ENCODE measurements around the gene TMEM108. TPM values are rescaled to one million over a fixed set of nuclear protein-coding genes. Genes with fewer than 3 reads are reported as not detected.

Gene TMEM108
- polyA plus RNA-seq, 1 donor (not counting 4 experiments of a cell fraction or from before 2014, with no cell fraction given), result not detected

DNA sequence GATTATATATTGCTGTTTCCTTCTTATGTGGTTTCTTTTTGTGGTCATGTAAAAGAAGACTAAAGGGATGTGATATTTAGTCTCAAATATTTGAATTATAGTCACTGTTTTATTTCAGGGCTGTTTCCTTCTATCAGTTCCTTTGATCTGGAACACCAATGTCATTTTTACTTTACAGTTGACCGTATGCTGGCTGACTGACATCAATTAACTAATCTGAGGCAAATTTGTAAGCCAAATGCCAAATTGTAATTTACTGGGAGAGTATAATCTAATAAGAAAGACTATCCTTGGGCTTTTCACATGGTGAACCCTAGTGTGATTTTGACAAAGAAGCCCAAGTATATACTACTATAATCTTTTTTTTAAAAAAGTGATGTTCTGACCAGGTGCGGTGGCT lies 87.6 kb downstream of the TMEM108 start:
- no peak overlapping the region for H2AFZ ChIP-seq (ENCODE audit: control insufficient read depth, low read length)
- no peak overlapping the region for H3K9ac ChIP-seq (ENCODE audit: control insufficient read depth, extremely low read depth, insufficient read depth, low read length)
- no peak for FAIRE-seq
- H3K9me1 ChIP-seq (ENCODE audit: control insufficient read depth, extremely low read depth, insufficient read depth, low read length), result no peaks in the 10 kb centered on the region
- H4K20me1 ChIP-seq (ENCODE audit: control insufficient read depth, extremely low read depth, insufficient read depth, low read length), result no peaks in the 10 kb centered on the region
- H3K36me3 ChIP-seq (ENCODE audit: control insufficient read depth in 2 of 2, extremely low read depth in 1 of 2, insufficient read depth in 2 of 2, low read length in 2 of 2), result no peaks in the 10 kb centered on the region
- TF ChIP-seq EZH2 (IDR thresholded peaks at IDR 0.05; ENCODE audit: low read length), result no peak
- TF ChIP-seq, protein P1, sequence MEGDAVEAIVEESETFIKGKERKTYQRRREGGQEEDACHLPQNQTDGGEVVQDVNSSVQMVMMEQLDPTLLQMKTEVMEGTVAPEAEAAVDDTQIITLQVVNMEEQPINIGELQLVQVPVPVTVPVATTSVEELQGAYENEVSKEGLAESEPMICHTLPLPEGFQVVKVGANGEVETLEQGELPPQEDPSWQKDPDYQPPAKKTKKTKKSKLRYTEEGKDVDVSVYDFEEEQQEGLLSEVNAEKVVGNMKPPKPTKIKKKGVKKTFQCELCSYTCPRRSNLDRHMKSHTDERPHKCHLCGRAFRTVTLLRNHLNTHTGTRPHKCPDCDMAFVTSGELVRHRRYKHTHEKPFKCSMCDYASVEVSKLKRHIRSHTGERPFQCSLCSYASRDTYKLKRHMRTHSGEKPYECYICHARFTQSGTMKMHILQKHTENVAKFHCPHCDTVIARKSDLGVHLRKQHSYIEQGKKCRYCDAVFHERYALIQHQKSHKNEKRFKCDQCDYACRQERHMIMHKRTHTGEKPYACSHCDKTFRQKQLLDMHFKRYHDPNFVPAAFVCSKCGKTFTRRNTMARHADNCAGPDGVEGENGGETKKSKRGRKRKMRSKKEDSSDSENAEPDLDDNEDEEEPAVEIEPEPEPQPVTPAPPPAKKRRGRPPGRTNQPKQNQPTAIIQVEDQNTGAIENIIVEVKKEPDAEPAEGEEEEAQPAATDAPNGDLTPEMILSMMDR (optimal IDR thresholded peaks at IDR 0.05 in 1 of 3, IDR thresholded peaks at IDR 0.05 in 1 of 3, conservative IDR thresholded peaks at IDR 0.05 in 1 of 3; ENCODE audit: extremely low read depth in 1 of 3, insufficient read depth in 2 of 3, low read length in 3 of 3), result no peak
- no peak overlapping the region for H3K27ac ChIP-seq (ENCODE audit: control insufficient read depth, insufficient read depth, low read length)
- peaks cover 3% of the 10 kb centered on the region for H3K4me1 ChIP-seq (ENCODE audit: control insufficient read depth, extremely low read depth, insufficient read depth, low read length)
- no peaks in the 10 kb centered on the region for H3K79me2 ChIP-seq (ENCODE audit: control insufficient read depth, insufficient read depth, low read length)
- no peak for DNase-seq (ENCODE audit: low read depth, low spot score)
- H3K4me2 ChIP-seq (ENCODE audit: control insufficient read depth, extremely low read depth, insufficient read depth, low read depth, low read length), result no peak overlapping the region
- no peak overlapping the region for H3K4me3 ChIP-seq (ENCODE audit: control insufficient read depth in 2 of 3, extremely low read depth in 1 of 3, insufficient read depth in 2 of 3, low read depth in 1 of 3, low read length in 3 of 3)
- dilution Hi-C loops (cut with MboI; ENCODE audit: extremely low pct_ligation_motif_present, low sequenced_read_pairs), result no loop called here
- no peaks in the 10 kb centered on the region for H3K9me3 ChIP-seq (ENCODE audit: control insufficient read depth, low read depth, low read length)
- H3K27me3 ChIP-seq (ENCODE audit: control insufficient read depth, extremely low read depth, insufficient read depth, low read length), result no peaks in the 10 kb centered on the region

DNA sequence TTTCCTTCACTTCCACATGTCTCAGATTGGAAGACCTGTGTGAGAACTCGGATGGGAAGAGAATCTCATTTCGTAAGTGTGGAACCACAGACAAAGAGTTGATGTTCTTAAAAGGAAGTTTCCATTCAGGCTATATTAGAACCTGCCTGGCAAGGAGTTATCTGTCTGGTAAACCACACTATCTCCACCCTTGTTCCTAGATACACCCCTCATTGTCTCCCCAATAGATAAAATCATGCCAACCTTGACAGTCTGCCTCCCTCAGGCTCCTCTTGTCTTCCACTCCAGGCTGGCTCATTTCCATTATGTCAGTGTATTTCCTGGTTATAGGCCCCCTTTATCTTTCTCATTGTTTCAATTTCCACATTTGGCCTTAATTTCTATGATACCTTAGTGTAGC lies 89.2 kb downstream of the TMEM108 start:
- Histone ChIP-seq H3K9me3 (ENCODE audit: control insufficient read depth, low read depth, low read length) (no peaks in the 10 kb centered on the region), H4K20me1 (ENCODE audit: control insufficient read depth, extremely low read depth, insufficient read depth, low read length) (no peaks in the 10 kb centered on the region), H3K27me3 (ENCODE audit: control insufficient read depth, extremely low read depth, insufficient read depth, low read length) (no peaks in the 10 kb centered on the region), H3K9me1 (ENCODE audit: control insufficient read depth, extremely low read depth, insufficient read depth, low read length) (no peaks in the 10 kb centered on the region), H3K36me3 (ENCODE audit: control insufficient read depth in 2 of 2, extremely low read depth in 1 of 2, insufficient read depth in 2 of 2, low read length in 2 of 2) (no peaks in the 10 kb centered on the region), H3K4me2 (ENCODE audit: control insufficient read depth, extremely low read depth, insufficient read depth, low read depth, low read length) (peak overlapping the region; percentile 8), H3K4me3 (ENCODE audit: control insufficient read depth in 2 of 3, extremely low read depth in 1 of 3, insufficient read depth in 2 of 3, low read depth in 1 of 3, low read length in 3 of 3) (no peak overlapping the region), H3K4me1 (ENCODE audit: control insufficient read depth, extremely low read depth, insufficient read depth, low read length) (peaks cover 3% of the 10 kb centered on the region), H2AFZ (ENCODE audit: control insufficient read depth, low read length) (peak overlapping the region; percentile 10), H3K79me2 (ENCODE audit: control insufficient read depth, insufficient read depth, low read length) (no peaks in the 10 kb centered on the region), H3K9ac (ENCODE audit: control insufficient read depth, extremely low read depth, insufficient read depth, low read length) (no peak overlapping the region), H3K27ac (ENCODE audit: control insufficient read depth, insufficient read depth, low read length) (no peak overlapping the region)
- dilution Hi-C loops (cut with MboI; ENCODE audit: extremely low pct_ligation_motif_present, low sequenced_read_pairs), result no loop called here
- FAIRE-seq (no peak), DNase-seq (ENCODE audit: low read depth, low spot score) (no peak)
- no peak for TF ChIP-seq EZH2 (IDR thresholded peaks at IDR 0.05; ENCODE audit: low read length)
- TF ChIP-seq, protein P1 (optimal IDR thresholded peaks at IDR 0.05 in 1 of 3, IDR thresholded peaks at IDR 0.05 in 1 of 3, conservative IDR thresholded peaks at IDR 0.05 in 1 of 3; ENCODE audit: extremely low read depth in 1 of 3, insufficient read depth in 2 of 3, low read length in 3 of 3), result no peak

Measured in keratinocyte (primary cell).